GM12875 (cell line): ENCODE data around the gene CALHM2.
A peak's percentile ranks its signal among the peaks of the same experiment; 100 is the strongest.

Experiments
- H3K4me3 ChIP-seq: one replicate; pipeline ENCODE4 v1.5.1; 2011; ENCODE audit warnings: low read depth, low read length, control low read depth
- TF ChIP-seq, protein P1 (sequence below): IDR thresholded peaks from 2 replicates; pipeline ENCODE4 v1.5.1; 2011; ENCODE audit warnings: low read depth, mild to moderate bottlenecking, control low read depth, inconsistent platforms, low read length, moderate library complexity, borderline replicate concordance; ENCODE audit not compliant: insufficient read depth

Gene CALHM2

DNA sequence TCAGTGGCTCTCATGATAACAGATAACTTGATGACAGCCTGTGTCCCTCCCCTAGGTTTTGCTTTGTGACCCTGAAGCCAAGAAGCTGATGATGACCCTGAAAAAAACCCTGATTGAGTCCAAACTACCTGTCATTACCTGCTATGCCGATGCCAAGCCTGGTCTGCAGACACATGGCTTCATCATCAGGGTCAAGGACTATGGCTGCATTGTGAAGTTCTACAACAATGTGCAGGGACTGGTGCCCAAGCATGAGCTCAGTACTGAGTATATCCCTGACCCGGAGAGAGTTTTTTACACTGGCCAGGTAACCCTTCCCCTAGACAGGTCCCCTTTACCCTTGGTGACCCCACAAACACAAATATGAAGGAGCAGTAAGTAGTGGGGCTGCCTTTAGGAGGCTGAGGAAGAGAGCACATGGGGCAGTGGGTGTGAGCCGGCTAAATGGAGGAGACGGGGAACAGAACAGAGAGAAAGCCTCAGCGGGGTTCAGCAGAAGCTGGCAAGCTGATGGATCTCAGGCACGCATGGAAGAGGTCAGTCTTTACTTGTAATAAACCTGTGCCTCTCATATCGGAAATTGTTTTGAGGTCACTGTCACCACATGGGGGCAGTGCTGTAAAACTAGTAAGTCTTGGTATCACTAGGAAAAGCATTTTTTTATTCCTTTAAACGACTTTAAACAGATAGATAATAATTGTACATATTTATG lies 35.6 kb downstream of the CALHM2 start:
- TF ChIP-seq, protein P1, sequence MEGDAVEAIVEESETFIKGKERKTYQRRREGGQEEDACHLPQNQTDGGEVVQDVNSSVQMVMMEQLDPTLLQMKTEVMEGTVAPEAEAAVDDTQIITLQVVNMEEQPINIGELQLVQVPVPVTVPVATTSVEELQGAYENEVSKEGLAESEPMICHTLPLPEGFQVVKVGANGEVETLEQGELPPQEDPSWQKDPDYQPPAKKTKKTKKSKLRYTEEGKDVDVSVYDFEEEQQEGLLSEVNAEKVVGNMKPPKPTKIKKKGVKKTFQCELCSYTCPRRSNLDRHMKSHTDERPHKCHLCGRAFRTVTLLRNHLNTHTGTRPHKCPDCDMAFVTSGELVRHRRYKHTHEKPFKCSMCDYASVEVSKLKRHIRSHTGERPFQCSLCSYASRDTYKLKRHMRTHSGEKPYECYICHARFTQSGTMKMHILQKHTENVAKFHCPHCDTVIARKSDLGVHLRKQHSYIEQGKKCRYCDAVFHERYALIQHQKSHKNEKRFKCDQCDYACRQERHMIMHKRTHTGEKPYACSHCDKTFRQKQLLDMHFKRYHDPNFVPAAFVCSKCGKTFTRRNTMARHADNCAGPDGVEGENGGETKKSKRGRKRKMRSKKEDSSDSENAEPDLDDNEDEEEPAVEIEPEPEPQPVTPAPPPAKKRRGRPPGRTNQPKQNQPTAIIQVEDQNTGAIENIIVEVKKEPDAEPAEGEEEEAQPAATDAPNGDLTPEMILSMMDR: peak; percentile 33; the same call in 1 of the 2 replicates
- no peak overlapping the region for H3K4me3 ChIP-seq

DNA sequence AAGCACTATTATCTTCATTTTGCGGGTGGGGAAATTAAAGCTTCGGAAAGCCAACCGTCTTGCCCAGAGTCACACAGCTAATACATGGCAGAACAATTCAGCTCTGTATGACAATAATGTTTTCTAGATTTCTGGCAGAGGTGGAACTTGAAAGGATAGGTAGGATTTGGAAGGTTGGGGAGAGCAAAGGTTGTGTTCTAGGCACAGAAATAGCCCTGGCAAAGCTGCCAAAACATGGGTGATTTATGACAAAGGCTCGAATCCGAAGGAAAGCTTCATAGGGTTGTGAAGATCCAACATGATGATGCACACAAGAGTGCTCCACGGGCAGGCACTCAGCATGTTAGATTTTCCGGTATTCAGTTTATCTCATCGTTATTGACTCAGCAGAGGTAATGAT lies 36.6 kb downstream of the CALHM2 start:
- TF ChIP-seq, protein P1: no peak
- no peak overlapping the region for H3K4me3 ChIP-seq

DNA sequence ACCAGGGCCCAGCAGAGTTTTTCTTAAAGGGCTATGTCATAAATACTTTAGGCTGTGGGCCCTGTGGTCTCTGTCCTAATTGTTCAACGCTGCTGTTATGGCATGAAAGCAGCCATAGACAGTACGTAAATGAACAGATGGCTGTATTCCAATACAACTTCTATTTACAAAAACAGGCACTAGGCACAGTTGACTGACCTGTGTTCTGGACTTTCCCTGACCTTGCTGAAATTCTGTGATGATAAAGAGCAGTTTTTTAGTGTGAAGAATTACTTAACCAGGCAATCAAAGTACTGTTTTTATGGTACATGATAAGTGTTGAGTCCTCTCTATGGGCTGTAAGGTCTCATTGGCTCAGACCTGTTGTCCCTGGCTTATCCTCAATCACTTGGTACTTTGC lies 38.6 kb downstream of the CALHM2 start:
- no peak overlapping the region for H3K4me3 ChIP-seq
- TF ChIP-seq, protein P1: no peak

DNA sequence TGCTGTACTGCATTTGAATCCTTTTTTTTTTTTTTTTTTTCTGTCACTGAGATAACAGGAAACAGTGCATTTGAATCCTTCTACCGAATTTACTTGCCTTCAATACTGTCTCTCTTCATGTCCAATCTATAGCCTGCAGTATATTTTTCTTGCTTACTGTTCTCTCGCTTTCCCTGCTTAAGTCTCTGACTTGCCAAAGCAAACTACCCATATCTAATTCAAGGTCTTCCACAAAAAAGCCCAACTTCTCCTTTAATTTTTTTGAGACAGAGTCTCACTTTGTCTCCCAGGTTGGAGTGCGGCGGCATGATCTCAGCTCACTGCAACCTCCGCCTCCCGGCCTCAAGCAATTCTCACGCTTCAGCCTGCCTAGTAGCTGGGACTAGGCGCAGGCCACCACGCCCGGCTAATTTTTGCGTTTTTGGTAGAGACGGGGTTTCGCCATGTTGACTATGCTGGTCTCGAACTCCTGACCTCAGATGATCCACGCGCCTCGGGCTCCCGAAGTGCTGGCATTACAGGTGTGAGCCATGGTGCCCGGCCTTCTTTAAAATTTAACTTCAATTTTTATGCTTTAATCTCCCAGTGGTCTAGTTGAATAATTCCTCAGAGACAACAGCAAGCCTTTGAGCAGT lies 54.9 kb downstream of the CALHM2 start:
- TF ChIP-seq, protein P1: no peak
- H3K4me3 ChIP-seq: peak overlapping the region; percentile 79

DNA sequence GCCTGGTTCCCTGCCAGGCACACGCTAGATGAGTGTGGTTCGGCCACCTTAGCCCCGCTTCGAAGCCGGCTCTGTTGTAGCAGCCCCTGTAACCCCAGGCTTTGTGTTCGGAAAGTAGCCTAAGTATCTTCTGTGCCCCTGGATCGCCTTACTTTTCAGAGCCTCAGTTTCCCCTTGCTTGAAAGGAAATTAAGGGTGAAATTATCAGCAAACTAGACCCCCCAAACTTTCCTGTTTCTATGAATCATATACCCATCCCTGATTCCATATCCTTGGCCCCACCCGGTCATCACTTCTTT lies 55.4 kb downstream of the CALHM2 start:
- TF ChIP-seq, protein P1: no peak

More for the DNA sequence above, 55.4 kb downstream of the CALHM2 start:
- peak overlapping the region; percentile 79 for H3K4me3 ChIP-seq
